K562 (cell line): Measurements from ENCODE around the gene HSD17B3.

Experiments used
- PHB2 ChIP-seq: fragments of 450-650 bp; IDR thresholded peaks from 2 replicates; pipeline ENCODE4 v1.6.1; 2017; ENCODE audit warnings: low read depth
- RAD21 ChIP-seq, 2 experiments: fragments of 250-450 bp in 1 of 2; fragments of 450-650 bp in 1 of 2; sonication (Bioruptor Pico) in 1 of 2; formaldehyde crosslinking in 1 of 2; IDR thresholded peaks in 1 of 2; conservative IDR thresholded peaks in 1 of 2; 2 replicates each; pipeline versions ENCODE4 v1.4.0 to v1.8.0; 2020 to 2022; ENCODE audit warnings: mild to moderate bottlenecking in 2 of 2, moderate library complexity in 1 of 2
- SIN3A ChIP-seq, 2 experiments: fragments of 150-350 bp in 1 of 2; IDR thresholded peaks; 2 replicates each; pipeline ENCODE4 v1.6.1; 2011 to 2016; ENCODE audit warnings: borderline replicate concordance in 2 of 2, low read depth in 2 of 2, low read length in 2 of 2, mild to moderate bottlenecking in 2 of 2, moderate library complexity in 2 of 2; ENCODE audit not compliant: control insufficient read depth in 1 of 2
- STAG1 ChIP-seq: sonication (generic); formaldehyde crosslinking; IDR thresholded peaks from 2 replicates; pipeline ENCODE4 v1.5.0; 2020; ENCODE audit warnings: missing genetic modification reagents, borderline replicate concordance
- ZNF23 ChIP-seq: fragments of 250-450 bp; sonication (Bioruptor Pico); IDR thresholded peaks from 2 replicates; pipeline ENCODE4 v1.4.0; 2020; ENCODE audit warnings: mild to moderate bottlenecking
- TF ChIP-seq, protein P1 (sequence below): sonication (generic); formaldehyde crosslinking; IDR thresholded peaks from 2 replicates; pipeline ENCODE4 v1.8.0; 2022; ENCODE audit warnings: mild to moderate bottlenecking, missing genetic modification reagents
- TF ChIP-seq, protein P2 (sequence below), 3 experiments: IDR thresholded peaks in 2 of 3; conservative IDR thresholded peaks in 1 of 3; 2 replicates each; pipeline ENCODE4 v1.5.1; 2011 to 2012; ENCODE audit warnings: low read length in 3 of 3, mild to moderate bottlenecking in 3 of 3, control low read depth in 2 of 3, improper control_type of control experiment in 1 of 3, inconsistent platforms in 1 of 3, low read depth in 1 of 3, mixed read lengths in 1 of 3, moderate library complexity in 1 of 3; ENCODE audit not compliant: insufficient read depth in 2 of 3

DNA sequence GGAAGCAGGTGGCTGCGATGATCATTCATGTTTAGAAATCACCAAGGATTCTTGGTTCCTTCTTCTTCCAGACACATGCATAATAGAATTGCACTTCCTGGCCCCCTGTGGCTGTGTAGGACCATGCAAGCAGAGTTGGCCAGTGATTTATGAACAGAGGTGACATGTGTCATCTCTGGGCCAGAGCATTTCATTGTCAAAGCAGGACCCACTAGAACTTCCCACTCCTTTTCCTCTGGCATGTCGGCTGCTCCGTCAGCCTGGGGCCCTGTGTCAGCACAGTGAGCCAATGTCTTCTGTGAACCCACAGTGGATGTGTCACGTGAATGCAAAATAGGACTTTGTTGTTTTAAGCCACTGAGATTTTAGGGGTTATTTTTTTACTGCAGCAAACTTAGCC, 59.2 kb downstream of the HSD17B3 start:
- TF ChIP-seq PHB2 (no peak), SIN3A (IDR thresholded peaks at IDR 0.05; ENCODE audit: borderline replicate concordance in 2 of 2, control insufficient read depth in 1 of 2, low read depth in 2 of 2, low read length in 2 of 2) (no peak), STAG1 (CRISPR knock-in tag) (no peak), RAD21 (CRISPR knock-in tag; conservative IDR thresholded peaks at IDR 0.05 in 1 of 2, IDR thresholded peaks at IDR 0.05 in 1 of 2) (no peak), ZNF23 (CRISPR knock-in tag) (no peak)
- TF ChIP-seq, protein P1, sequence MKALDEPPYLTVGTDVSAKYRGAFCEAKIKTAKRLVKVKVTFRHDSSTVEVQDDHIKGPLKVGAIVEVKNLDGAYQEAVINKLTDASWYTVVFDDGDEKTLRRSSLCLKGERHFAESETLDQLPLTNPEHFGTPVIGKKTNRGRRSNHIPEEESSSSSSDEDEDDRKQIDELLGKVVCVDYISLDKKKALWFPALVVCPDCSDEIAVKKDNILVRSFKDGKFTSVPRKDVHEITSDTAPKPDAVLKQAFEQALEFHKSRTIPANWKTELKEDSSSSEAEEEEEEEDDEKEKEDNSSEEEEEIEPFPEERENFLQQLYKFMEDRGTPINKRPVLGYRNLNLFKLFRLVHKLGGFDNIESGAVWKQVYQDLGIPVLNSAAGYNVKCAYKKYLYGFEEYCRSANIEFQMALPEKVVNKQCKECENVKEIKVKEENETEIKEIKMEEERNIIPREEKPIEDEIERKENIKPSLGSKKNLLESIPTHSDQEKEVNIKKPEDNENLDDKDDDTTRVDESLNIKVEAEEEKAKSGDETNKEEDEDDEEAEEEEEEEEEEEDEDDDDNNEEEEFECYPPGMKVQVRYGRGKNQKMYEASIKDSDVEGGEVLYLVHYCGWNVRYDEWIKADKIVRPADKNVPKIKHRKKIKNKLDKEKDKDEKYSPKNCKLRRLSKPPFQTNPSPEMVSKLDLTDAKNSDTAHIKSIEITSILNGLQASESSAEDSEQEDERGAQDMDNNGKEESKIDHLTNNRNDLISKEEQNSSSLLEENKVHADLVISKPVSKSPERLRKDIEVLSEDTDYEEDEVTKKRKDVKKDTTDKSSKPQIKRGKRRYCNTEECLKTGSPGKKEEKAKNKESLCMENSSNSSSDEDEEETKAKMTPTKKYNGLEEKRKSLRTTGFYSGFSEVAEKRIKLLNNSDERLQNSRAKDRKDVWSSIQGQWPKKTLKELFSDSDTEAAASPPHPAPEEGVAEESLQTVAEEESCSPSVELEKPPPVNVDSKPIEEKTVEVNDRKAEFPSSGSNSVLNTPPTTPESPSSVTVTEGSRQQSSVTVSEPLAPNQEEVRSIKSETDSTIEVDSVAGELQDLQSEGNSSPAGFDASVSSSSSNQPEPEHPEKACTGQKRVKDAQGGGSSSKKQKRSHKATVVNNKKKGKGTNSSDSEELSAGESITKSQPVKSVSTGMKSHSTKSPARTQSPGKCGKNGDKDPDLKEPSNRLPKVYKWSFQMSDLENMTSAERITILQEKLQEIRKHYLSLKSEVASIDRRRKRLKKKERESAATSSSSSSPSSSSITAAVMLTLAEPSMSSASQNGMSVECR (CRISPR knock-in tag) = no peak
- TF ChIP-seq, protein P2, sequence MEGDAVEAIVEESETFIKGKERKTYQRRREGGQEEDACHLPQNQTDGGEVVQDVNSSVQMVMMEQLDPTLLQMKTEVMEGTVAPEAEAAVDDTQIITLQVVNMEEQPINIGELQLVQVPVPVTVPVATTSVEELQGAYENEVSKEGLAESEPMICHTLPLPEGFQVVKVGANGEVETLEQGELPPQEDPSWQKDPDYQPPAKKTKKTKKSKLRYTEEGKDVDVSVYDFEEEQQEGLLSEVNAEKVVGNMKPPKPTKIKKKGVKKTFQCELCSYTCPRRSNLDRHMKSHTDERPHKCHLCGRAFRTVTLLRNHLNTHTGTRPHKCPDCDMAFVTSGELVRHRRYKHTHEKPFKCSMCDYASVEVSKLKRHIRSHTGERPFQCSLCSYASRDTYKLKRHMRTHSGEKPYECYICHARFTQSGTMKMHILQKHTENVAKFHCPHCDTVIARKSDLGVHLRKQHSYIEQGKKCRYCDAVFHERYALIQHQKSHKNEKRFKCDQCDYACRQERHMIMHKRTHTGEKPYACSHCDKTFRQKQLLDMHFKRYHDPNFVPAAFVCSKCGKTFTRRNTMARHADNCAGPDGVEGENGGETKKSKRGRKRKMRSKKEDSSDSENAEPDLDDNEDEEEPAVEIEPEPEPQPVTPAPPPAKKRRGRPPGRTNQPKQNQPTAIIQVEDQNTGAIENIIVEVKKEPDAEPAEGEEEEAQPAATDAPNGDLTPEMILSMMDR (IDR thresholded peaks at IDR 0.05 in 2 of 3, conservative IDR thresholded peaks at IDR 0.05 in 1 of 3; ENCODE audit: insufficient read depth in 2 of 3, low read depth in 1 of 3, low read length in 3 of 3) = no peak
